K562 (cell line): ENCODE results near the gene UBE2Q1. TPM values are rescaled to one million over a fixed set of nuclear protein-coding genes. Genes with fewer than 3 reads are reported as not detected.

Experiments used
- ATAC-seq: fragments of 200-7000 bp; cut with Tn5 transposase; 3 replicates; pipeline ENCODE4 v1.9.1; 2020; ENCODE audit warnings: moderate library complexity
- BruUV-seq: library from RNA; stranded (reverse); fragments of 400-500 nt; replicated peaks from 2 replicates; lab custom pipeline; 2021; lab: Mats Ljungman, UMichigan
- CTCF ChIA-PET: fragments of 300-600 bp; formaldehyde crosslinking; extraction: SDS; loops from one replicate; lab custom pipeline; 2021; ENCODE audit warnings: low intra/inter-chr PET ratio; lab: Yijun Ruan, JAX
- POLR2A ChIA-PET: fragments of 300-600, 350-650 bp; sonication (Branson Sonifier 250); formaldehyde crosslinking; extraction: SDS; loops from one replicate; lab custom pipeline; 2021; ENCODE audit warnings: antibody characterized with exemption, inconsistent platforms; lab: Yijun Ruan, JAX
- DNase-seq, 4 experiments: peaks; one replicate each; pipeline versions ENCODE4 v3.0.0 to v3.0.0-alpha.2; 2011 to 2018; ENCODE audit warnings: low spot score in 3 of 4, mixed read lengths in 3 of 4; ENCODE audit errors: extremely low read depth in 1 of 4
- FAIRE-seq: peaks from 2 replicates; lab custom pipeline; 2011; peaks lifted over from hg19 to GRCh38; lab: Jason Lieb, UNC
- H2AFZ ChIP-seq: 2 replicates; pipeline ENCODE4 v1.6.0; 2011; ENCODE audit warnings: low read depth, low read length, control low read depth, inconsistent platforms
- H3K27ac ChIP-seq: fragments of 200-600 bp; 3 replicates; pipeline ENCODE4 v1.8.0; 2011; ENCODE audit warnings: low read depth, mild to moderate bottlenecking, control low read depth, inconsistent platforms, low read length, moderate library complexity, mixed read lengths; ENCODE audit errors: extremely low read depth
- H3K27me3 ChIP-seq, 2 experiments: fragments of 300-600 bp in 1 of 2; 2 replicates in 1 of 2; 3 replicates in 1 of 2; pipeline versions ENCODE4 v1.6.0 to v1.8.0; 2011; ENCODE audit warnings: inconsistent platforms in 2 of 2, low read length in 2 of 2, mild to moderate bottlenecking in 1 of 2, mixed read lengths in 1 of 2, moderate library complexity in 1 of 2; ENCODE audit not compliant: control insufficient read depth in 2 of 2, insufficient read depth in 2 of 2
- H3K36me3 ChIP-seq: fragments of 300-600 bp; 3 replicates; pipeline ENCODE4 v1.8.0; 2011; ENCODE audit warnings: mild to moderate bottlenecking, low read length, inconsistent platforms; ENCODE audit not compliant: control insufficient read depth, insufficient read depth
- H3K4me1 ChIP-seq, 2 experiments: fragments of 200-600 bp in 1 of 2; replicated peaks in 1 of 2; 2 replicates in 1 of 2; 3 replicates in 1 of 2; pipeline versions ENCODE4 v1.5.1 to v1.8.0; 2011; ENCODE audit warnings: inconsistent platforms in 2 of 2, low read length in 2 of 2, mild to moderate bottlenecking in 1 of 2, mixed read lengths in 1 of 2, moderate library complexity in 1 of 2; ENCODE audit not compliant: control insufficient read depth in 2 of 2, insufficient read depth in 2 of 2
- H3K4me2 ChIP-seq: 2 replicates; pipeline ENCODE4 v1.6.1; 2011; ENCODE audit warnings: low read length, control low read depth, inconsistent platforms, mixed read lengths; ENCODE audit not compliant: insufficient read depth
- H3K4me3 ChIP-seq: fragments of 200-600 bp; sonication (generic), shearing (Covaris generic); 2 replicates; pipeline ENCODE4 v1.5.1; 2016; ENCODE audit warnings: control low read depth, inconsistent platforms
- H3K79me2 ChIP-seq: fragments of 200-600 bp; 3 replicates; pipeline ENCODE4 v1.8.0; 2011; ENCODE audit warnings: low read length, inconsistent platforms; ENCODE audit not compliant: control insufficient read depth, insufficient read depth
- H3K9ac ChIP-seq, 2 experiments: 2 replicates each; pipeline versions ENCODE4 v1.6.0 to v1.6.1; 2011; ENCODE audit warnings: low read depth in 2 of 2, low read length in 2 of 2, control low read depth in 1 of 2, inconsistent platforms in 1 of 2, mild to moderate bottlenecking in 1 of 2, mixed read lengths in 1 of 2; ENCODE audit not compliant: insufficient read depth in 1 of 2
- H3K9me1 ChIP-seq: one replicate; pipeline ENCODE4 v1.6.0; 2011; ENCODE audit warnings: inconsistent platforms, mild to moderate bottlenecking, low read length, moderate library complexity; ENCODE audit not compliant: control insufficient read depth, insufficient read depth
- H3K9me3 ChIP-seq: replicated peaks from 2 replicates; pipeline ENCODE4 v1.5.1; 2011; ENCODE audit warnings: low read depth, low read length, inconsistent platforms; ENCODE audit not compliant: control insufficient read depth, insufficient read depth
- H4K20me1 ChIP-seq: replicated peaks from 2 replicates; pipeline ENCODE4 v1.6.1; 2011; ENCODE audit warnings: low read length, inconsistent platforms, mixed read lengths; ENCODE audit not compliant: control insufficient read depth, insufficient read depth
- CLOCK ChIP-seq: fragments of 250-450 bp; sonication (Bioruptor Pico); IDR thresholded peaks from 2 replicates; pipeline ENCODE4 v1.4.0; 2020; ENCODE audit warnings: mild to moderate bottlenecking, moderate library complexity, borderline replicate concordance
- EP400 ChIP-seq: fragments of 450-650 bp; IDR thresholded peaks from 2 replicates; pipeline ENCODE4 v1.6.1; 2017; ENCODE audit warnings: antibody characterized with exemption, mild to moderate bottlenecking, moderate library complexity
- MECOM ChIP-seq: fragments of 250-450 bp; sonication (Bioruptor Pico); IDR thresholded peaks from 2 replicates; pipeline ENCODE4 v1.8.0; 2022; ENCODE audit warnings: inconsistent platforms
- NCOA1 ChIP-seq: fragments of 450-650 bp; IDR thresholded peaks from 2 replicates; pipeline ENCODE4 v1.6.1; 2016; ENCODE audit warnings: low read depth
- RBM17 ChIP-seq: fragments of 200-400 bp; formaldehyde crosslinking; IDR thresholded peaks from 2 replicates; pipeline ENCODE4 v1.6.1; 2017; ENCODE audit warnings: low read depth, mild to moderate bottlenecking, low read length, borderline replicate concordance
- RHOXF2B ChIP-seq: fragments of 250-450 bp; sonication (Bioruptor Pico); conservative IDR thresholded peaks from 2 replicates; pipeline ENCODE4 v1.5.1; 2021
- SP1 ChIP-seq: sonication (generic); formaldehyde crosslinking; IDR thresholded peaks from 2 replicates; pipeline ENCODE4 v1.8.1; 2022; ENCODE audit warnings: mild to moderate bottlenecking, missing genetic modification reagents
- TAL1 ChIP-seq: fragments of 450-650 bp; IDR thresholded peaks from 2 replicates; pipeline ENCODE4 v1.6.1; 2016; ENCODE audit warnings: mild to moderate bottlenecking
- ZNF717 ChIP-seq: fragments of 250-450 bp; sonication (Bioruptor Pico); IDR thresholded peaks from 2 replicates; pipeline ENCODE4 v1.5.0; 2021
- WGBS: fragments of 100-300 bp; shearing (Covaris generic); methylation state at CpG from one replicate; pipeline ENCODE4 v1.1.6; 2016; ENCODE audit warnings: low coverage, mixed read lengths; ENCODE audit not compliant: insufficient coverage; ENCODE audit errors: missing lambda C conversion rate; 5-methylcytosine and 5-hydroxymethylcytosine counted together
- in situ Hi-C: fragments of 300-500 bp; cut with MboI; formaldehyde crosslinking; loops from 4 replicates; pipeline ENCODE4 v1.15.0; 2018; ENCODE audit warnings: inconsistent platforms, mixed read lengths
- intact Hi-C: fragments of 100-400 bp; cut with micrococcal nuclease; formaldehyde crosslinking; loops from 2 replicates; pipeline ENCODE4 v1.14.2; 2022
- polyA plus RNA-seq, 8 experiments: library from polyadenylated mRNA; depleted of rRNA in 4 of 8; stranded (reverse) in 5 of 8; unstranded in 3 of 8; fragments of >200 nt; fragmentation: Nextera tagmentation in 2 of 8; fragmentation: Illumina TruSeq in 1 of 8; extraction: Ambion mirVana in 2 of 8; extraction: Trizol in 1 of 8; gene quantifications; 2 replicates each; pipeline versions ENCODE4 v1.2.1 to v1.2.3, GENCODE V29; 2011 to 2014; ENCODE audit warnings: inconsistent platforms in 1 of 8, missing spikeins in 1 of 8
- total RNA-seq, 7 experiments: library from RNA; depleted of rRNA in 6 of 7; stranded (reverse); fragments of >200 nt in 6 of 7; fragmentation: Illumina TruSeq in 2 of 7; extraction: Trizol in 2 of 7; gene quantifications; 2 replicates each; pipeline versions ENCODE4 v1.2.1 to v1.2.3, GENCODE V29; 2011 to 2021; ENCODE audit warnings: low replicate concordance in 1 of 7
- TF ChIP-seq, protein P1 (sequence below): fragments of 450-650 bp; formaldehyde crosslinking; IDR thresholded peaks from 2 replicates; pipeline ENCODE4 v1.4.0; 2020; ENCODE audit warnings: mild to moderate bottlenecking, moderate library complexity

UBE2Q1 gene
- total and polyA plus RNA-seq, 9 of the 15 experiments (the other 6 are each of a cell fraction or from before 2014, with no cell fraction given) = 8.0 to 58.8 (median 27.6) TPM

DNA sequence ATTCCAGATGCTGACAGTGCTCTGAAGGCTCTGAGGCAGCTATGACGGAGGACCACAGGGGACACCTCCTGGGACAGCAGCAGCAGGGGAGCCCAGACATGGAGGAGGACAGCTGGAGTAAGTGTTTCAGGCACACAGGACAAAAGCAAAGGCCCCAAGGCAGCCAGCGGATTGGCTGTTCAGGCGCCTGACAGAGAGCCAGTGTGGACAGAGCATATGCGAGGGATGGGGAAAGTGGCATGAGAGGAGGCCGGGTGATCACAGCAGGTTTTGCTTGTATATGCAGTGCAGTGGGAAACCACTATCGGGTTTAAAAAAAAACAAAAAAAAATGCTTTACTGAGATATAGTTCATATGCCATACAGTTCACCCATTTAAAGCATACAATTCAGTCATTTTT lies 28.2 kb upstream of the UBE2Q1 start:
- Histone ChIP-seq H3K4me2 (no peak overlapping the region), H3K27me3 (no peaks in the 10 kb centered on the region), H3K4me3 (no peak overlapping the region), H3K79me2 (no peaks in the 10 kb centered on the region), H3K9me3 (no peaks in the 10 kb centered on the region), H3K9ac (no peak overlapping the region), H2AFZ (no peak overlapping the region), H3K9me1 (peaks cover 3% of the 10 kb centered on the region), H3K4me1 (peaks cover 0 to 4% of the 10 kb centered on the region in 2 experiments; a peak in 1 of 5 replicates), H4K20me1 (no peaks in the 10 kb centered on the region; the same call in 1 of the 2 replicates), H3K27ac (no peak overlapping the region), H3K36me3 (peaks cover 100% of the 10 kb centered on the region)
- in situ Hi-C loops (no loop called here), intact Hi-C loops (no loop called here)
- ChIA-PET CTCF (no interaction called here), POLR2A (no interaction called here)
- DNase-seq (no peak), ATAC-seq (no peak), FAIRE-seq (no peak)
- WGBS = 94% methylated on average over 6 of the region's 6 CpGs
- BruUV-seq = no TSS peak
- TF ChIP-seq RBM17 (no peak), RHOXF2B (CRISPR knock-in tag) (no peak), TAL1 (no peak), CLOCK (CRISPR knock-in tag) (no peak), SP1 (no peak), NCOA1 (no peak), ZNF717 (CRISPR knock-in tag) (no peak), MECOM (CRISPR knock-in tag) (no peak), EP400 (no peak)
- TF ChIP-seq, protein P1, sequence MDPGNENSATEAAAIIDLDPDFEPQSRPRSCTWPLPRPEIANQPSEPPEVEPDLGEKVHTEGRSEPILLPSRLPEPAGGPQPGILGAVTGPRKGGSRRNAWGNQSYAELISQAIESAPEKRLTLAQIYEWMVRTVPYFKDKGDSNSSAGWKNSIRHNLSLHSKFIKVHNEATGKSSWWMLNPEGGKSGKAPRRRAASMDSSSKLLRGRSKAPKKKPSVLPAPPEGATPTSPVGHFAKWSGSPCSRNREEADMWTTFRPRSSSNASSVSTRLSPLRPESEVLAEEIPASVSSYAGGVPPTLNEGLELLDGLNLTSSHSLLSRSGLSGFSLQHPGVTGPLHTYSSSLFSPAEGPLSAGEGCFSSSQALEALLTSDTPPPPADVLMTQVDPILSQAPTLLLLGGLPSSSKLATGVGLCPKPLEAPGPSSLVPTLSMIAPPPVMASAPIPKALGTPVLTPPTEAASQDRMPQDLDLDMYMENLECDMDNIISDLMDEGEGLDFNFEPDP (CRISPR knock-in tag) = no peak
